Neural crest cell (in vitro differentiated cells): ENCODE measurements around the gene SLC35E4. TPM values are rescaled to one million over a fixed set of nuclear protein-coding genes. Genes with fewer than 3 reads are reported as not detected.

Experiments used
- DNase-seq: peaks from one replicate; pipeline ENCODE4 v3.0.0; 2021; ENCODE audit warnings: low read depth, mixed read lengths, low spot score
- H3K27ac Mint-ChIP-seq: one replicate; pipeline ENCODE4 v1.8.0; 2021; ENCODE audit warnings: mild to moderate bottlenecking, mixed read lengths; ENCODE audit not compliant: unreplicated experiment
- H3K27me3 Mint-ChIP-seq: 2 replicates; pipeline ENCODE4 v1.8.0; 2021; ENCODE audit warnings: low read depth, mild to moderate bottlenecking, mixed read lengths
- H3K36me3 Mint-ChIP-seq: 2 replicates; pipeline ENCODE4 v1.8.0; 2021; ENCODE audit warnings: low read depth, mild to moderate bottlenecking, mixed read lengths
- H3K4me1 Mint-ChIP-seq: 2 replicates; pipeline ENCODE4 v1.8.0; 2021; ENCODE audit warnings: mixed read lengths
- H3K4me3 Mint-ChIP-seq: one replicate; pipeline ENCODE4 v1.8.0; 2021; ENCODE audit warnings: mild to moderate bottlenecking, mixed read lengths
- H3K9me3 Mint-ChIP-seq: 2 replicates; pipeline ENCODE4 v1.8.0; 2021; ENCODE audit warnings: mixed read lengths
- CTCF ChIP-seq: fragments of 200-600 bp; sonication (generic); conservative IDR thresholded peaks from 2 replicates; pipeline ENCODE4 v1.5.0; 2021; ENCODE audit warnings: antibody characterized with exemption, mild to moderate bottlenecking
- total RNA-seq: library from RNA; stranded (reverse); gene quantifications from 2 replicates; pipeline ENCODE4 v1.2.1, GENCODE V29; 2021

The SLC35E4 gene
- total RNA-seq, 1 donor from 2014 or later, result 4.5 TPM

- DNase-seq, result no peak
- H3K27me3 Mint-ChIP-seq, result no peaks in the 10 kb centered on the region
- no peak for TF ChIP-seq CTCF
- H3K4me3 Mint-ChIP-seq, result peak overlapping the region; percentile 93
- peaks cover 3% of the 10 kb centered on the region for H3K36me3 Mint-ChIP-seq
- no peaks in the 10 kb centered on the region for H3K9me3 Mint-ChIP-seq
- H3K4me1 Mint-ChIP-seq, result peaks cover 54% of the 10 kb centered on the region
- peak overlapping the region; percentile 57 for H3K27ac Mint-ChIP-seq
These were observed 27.6 kb upstream of the SLC35E4 start for GRCh38 chr22:30607939-30608338.

- no peak for TF ChIP-seq CTCF
- Mint-ChIP-seq H3K4me1 (peaks cover 50% of the 10 kb centered on the region), H3K4me3 (peak overlapping the region; percentile 81), H3K27ac (peak overlapping the region; percentile 51), H3K27me3 (no peaks in the 10 kb centered on the region), H3K9me3 (no peaks in the 10 kb centered on the region), H3K36me3 (peaks cover 8% of the 10 kb centered on the region)
- no peak for DNase-seq
These were observed 26.1 kb upstream of the SLC35E4 start for GRCh38 chr22:30609260-30610185.

- peak overlapping the region; percentile 3 for H3K4me3 Mint-ChIP-seq
- H3K4me1 Mint-ChIP-seq, result peaks cover 50% of the 10 kb centered on the region
- peaks cover 8% of the 10 kb centered on the region for H3K36me3 Mint-ChIP-seq
- TF ChIP-seq CTCF, result no peak
- DNase-seq, result no peak
- H3K9me3 Mint-ChIP-seq, result no peaks in the 10 kb centered on the region
- H3K27me3 Mint-ChIP-seq, result no peaks in the 10 kb centered on the region
- no peak overlapping the region for H3K27ac Mint-ChIP-seq
These were observed 25.3 kb upstream of the SLC35E4 start for GRCh38 chr22:30610299-30610698.

DNA sequence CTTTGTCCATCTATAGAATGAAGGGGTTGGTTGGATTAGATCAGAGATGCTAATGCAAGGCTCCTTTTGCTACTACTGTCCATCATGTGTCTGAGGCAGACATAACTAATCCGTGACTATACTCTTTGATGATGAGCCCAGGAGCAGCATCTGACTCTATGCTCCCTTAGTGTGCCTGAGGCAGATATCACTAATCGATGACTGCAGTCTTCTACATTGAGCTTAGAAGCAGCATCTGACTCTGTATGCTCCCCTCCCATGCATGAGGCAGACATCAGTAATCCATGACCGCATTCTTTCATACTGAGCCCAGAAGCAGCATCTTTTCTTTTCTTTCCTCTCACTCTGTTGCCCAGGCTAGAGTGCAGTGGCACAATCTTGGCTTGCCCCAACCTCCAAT lies 24.4 kb upstream of the SLC35E4 start:
- H3K4me1 Mint-ChIP-seq, result peaks cover 41% of the 10 kb centered on the region
- no peaks in the 10 kb centered on the region for H3K9me3 Mint-ChIP-seq
- no peak for DNase-seq
- no peak for TF ChIP-seq CTCF
- H3K27me3 Mint-ChIP-seq, result no peaks in the 10 kb centered on the region
- H3K4me3 Mint-ChIP-seq, result no peak overlapping the region
- no peak overlapping the region for H3K27ac Mint-ChIP-seq
- peaks cover 8% of the 10 kb centered on the region for H3K36me3 Mint-ChIP-seq

GRCh38 chr22:30612789-30613188 lies 22.8 kb upstream of the SLC35E4 start:
- H3K4me3 Mint-ChIP-seq, result no peak overlapping the region
- TF ChIP-seq CTCF, result no peak
- H3K9me3 Mint-ChIP-seq, result no peaks in the 10 kb centered on the region
- H3K36me3 Mint-ChIP-seq, result peaks cover 8% of the 10 kb centered on the region
- no peak overlapping the region for H3K27ac Mint-ChIP-seq
- H3K27me3 Mint-ChIP-seq, result no peaks in the 10 kb centered on the region
- no peak for DNase-seq
- H3K4me1 Mint-ChIP-seq, result peaks cover 27% of the 10 kb centered on the region
